Fibroblast of peridontal ligament (primary cell): ENCODE measurements around the gene RIMS3.

ENCODE experiments used
- DNase-seq: peaks from one replicate; pipeline ENCODE4 v3.0.0-alpha.2; 2010; ENCODE audit errors: extremely low read depth

RIMS3 gene

DNA sequence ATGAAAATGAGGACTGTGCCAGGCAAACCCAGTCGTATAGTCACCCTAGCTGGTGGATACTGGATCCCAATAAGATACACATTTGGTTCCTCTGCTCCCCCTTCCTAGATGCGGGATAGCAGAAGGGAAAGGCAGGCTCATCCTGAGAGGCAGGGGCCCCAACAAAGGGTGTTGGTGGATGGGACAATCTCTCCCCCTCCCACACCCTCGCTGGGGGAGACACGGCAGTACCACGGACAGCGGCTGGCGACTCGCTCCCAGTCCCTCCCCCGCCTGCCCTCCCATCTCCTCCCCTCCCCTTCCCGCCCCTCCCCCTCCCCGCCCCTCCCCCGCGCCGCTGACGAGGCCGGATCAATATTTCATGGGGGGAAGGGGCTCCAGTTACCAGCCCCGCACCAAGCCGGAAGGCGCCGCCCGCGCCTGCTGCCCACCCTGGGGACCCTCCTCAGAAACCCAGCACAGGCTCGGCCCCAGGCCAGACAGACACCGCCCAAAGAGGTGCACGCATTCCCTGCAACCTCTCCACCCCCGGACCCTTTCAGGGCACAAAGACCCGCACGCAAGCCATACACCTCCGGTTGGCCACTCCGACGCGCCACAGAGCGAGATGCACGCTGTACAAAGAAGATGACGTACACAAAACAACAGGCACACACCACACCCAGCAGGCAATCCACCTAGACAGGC, 11.5 kb downstream of the RIMS3 start:
- no peak for DNase-seq

GRCh38 chr1:40652979-40653378, 12.5 kb downstream of the RIMS3 start:
- no peak for DNase-seq

DNA sequence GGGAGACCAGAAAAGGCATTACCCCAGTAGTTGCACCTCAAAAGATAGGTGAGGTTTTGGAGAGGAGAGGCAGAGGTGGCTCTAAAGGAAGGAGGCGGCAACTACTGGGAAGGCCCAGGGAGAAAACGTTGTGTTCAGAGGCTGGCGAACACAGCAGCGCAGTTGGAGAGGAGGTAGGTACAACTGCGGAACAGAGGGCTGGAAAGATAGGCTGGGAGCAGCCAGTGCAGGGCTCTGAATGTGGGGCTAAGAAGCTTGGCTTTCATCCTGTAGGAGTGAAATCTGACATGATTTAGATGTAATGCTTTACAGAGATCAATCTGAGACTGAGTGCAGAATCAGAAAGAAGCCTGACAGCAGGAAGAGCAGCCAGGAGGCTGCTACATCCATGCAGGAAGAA, 13.0 kb downstream of the RIMS3 start:
- DNase-seq, result no peak

DNA sequence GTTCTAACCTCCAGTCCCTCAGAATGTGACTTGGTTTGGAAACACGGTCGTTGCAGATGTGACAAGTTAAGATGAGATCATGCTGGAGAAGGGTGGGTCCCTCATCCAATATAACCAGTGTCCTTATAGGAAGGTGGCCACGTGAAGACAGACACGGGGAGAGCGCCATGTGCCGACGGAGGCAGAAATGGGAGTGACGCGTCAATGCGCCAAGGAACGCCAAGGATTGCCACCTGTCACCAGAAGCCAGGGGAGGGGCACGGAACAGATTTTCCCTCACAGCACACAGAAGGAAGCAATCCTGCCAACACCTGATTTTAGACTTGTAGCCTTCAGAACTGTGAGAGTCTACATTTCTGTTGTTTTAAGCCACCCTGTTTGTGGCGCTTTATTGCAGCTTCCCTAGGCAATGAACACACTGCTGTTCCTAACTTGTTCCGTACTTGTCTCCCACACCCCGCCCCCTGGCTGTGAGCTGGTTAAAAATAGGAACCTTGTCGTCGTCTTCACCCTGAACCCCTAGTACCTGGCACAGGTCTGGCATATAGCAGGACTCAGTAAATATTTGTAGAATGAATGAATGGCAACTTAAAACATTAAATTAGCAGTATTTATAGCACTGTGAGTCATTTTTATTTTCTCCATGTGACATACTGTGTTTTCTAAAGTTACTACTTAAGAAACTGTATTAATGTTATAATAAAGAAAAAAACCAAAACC, 14.2 kb downstream of the RIMS3 start:
- DNase-seq, result no peak

DNA sequence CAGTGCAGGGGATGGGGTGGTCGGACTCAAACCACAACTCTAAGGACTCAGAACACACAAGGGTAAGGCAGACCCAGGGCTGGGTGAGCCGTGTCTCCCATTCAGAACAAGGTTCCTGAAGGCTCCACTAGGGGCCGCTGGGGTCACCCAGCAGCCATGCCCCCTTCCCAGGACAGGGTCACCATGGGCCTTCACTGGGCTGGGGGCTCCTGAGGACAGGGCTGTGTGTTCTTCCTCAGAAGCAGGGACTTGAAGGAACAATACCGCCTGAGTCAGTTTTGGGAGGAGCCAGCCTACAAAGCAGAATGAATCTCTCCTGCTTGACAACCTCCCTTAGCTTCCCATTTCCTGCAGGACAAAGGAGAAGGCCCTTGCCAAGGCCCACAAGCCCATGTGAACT, 15.4 kb downstream of the RIMS3 start:
- no peak for DNase-seq

GRCh38 chr1:40649592-40649930, 15.9 kb downstream of the RIMS3 start:
- DNase-seq, result no peak

- DNase-seq, result no peak
Observed at GRCh38 chr1:40648928-40649591, 16.4 kb downstream of the RIMS3 start.

GRCh38 chr1:40648200-40648599, 17.3 kb downstream of the RIMS3 start:
- no peak for DNase-seq

- no peak for DNase-seq
Observed at GRCh38 chr1:40646315-40646714, 19.2 kb downstream of the RIMS3 start.

GRCh38 chr1:40645118-40645680, 20.3 kb downstream of the RIMS3 start:
- DNase-seq, result no peak

GRCh38 chr1:40641601-40642242, 23.8 kb downstream of the RIMS3 start:
- DNase-seq, result no peak

- DNase-seq, result no peak
Observed at GRCh38 chr1:40640314-40641076, 25.0 kb downstream of the RIMS3 start.

GRCh38 chr1:40638097-40639036, 27.1 kb downstream of the RIMS3 start:
- no peak for DNase-seq

- no peak for DNase-seq
Observed at GRCh38 chr1:40637470-40638007, 27.9 kb downstream of the RIMS3 start.

DNA sequence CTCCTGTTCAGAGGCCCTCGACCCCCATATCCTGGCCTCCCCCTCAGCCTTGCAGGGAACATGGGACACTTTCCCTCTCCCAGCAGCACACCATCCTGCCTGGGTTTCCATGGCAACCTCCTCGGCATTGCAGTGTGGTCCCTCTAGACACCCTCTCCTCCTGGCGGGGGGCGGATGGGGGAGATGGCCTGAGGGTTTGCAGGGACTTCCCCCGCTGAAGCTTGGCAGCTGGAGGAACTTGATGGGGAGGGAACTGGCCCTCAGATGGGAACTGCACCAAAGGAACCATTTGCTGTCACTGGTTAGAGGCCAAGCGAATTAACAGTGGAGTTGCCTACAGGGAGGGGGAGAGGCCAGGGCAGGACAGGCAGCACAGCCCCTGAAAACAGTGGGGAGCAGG, 28.7 kb downstream of the RIMS3 start:
- no peak for DNase-seq

- no peak for DNase-seq
Observed at GRCh38 chr1:40635763-40636500, 29.6 kb downstream of the RIMS3 start.

GRCh38 chr1:40634901-40635655, 30.4 kb downstream of the RIMS3 start:
- DNase-seq, result no peak

DNA sequence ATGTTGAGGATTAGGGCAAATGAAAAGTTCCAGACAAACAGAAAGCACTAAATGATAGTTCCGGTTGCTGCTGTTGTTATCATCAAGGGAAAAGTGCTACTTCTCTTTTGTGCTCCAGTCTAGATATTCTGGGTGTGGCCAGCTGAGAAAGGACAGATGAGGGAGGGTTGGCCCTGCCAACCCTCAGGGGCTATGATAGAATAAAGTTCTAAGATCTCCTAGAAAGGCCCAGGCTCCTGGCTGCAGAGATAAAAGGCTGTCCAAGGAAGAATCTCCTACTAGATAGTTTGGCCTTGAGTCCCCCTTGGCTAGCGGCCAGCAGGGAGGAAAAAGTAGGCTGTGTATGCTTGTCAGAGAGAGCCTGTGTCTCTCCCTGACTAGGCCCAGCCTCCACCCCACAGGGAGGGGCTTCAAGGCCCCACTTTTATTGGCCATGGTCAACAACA, 31.5 kb downstream of the RIMS3 start:
- DNase-seq, result no peak

DNA sequence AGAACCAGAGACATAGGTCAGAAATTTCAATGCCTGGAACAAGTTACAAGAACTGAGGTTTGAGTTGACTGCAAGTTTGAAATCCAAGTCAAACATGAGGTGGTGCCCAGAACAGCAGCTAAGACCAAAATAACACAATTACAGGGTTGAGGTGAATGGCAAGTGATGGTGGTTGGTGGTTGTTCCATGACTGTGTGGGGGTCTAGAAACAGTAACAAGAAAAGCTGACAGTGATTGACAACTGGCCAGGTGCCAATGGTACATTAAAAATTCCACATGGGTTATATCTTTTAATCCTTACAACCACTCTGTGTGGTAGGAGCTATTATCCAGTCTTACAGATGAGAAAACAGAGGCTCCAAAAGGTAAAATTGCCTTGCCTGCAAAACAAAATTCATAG, 32.0 kb downstream of the RIMS3 start:
- DNase-seq, result no peak
